ENCODE measurements around the gene DDX20. TPM values are rescaled to one million over a fixed set of nuclear protein-coding genes. Genes with fewer than 3 reads are reported as not detected.

Gene DDX20
- total RNA-seq, 4 donors from 2014 or later, result 22.2 to 32.9 (median 29.2) TPM

- ATAC-seq (no peak), DNase-seq (no peak)
- no peak overlapping the region for H3K27ac ChIP-seq
- H3K4me3 ChIP-seq, result no peak overlapping the region
- no peaks in the 10 kb centered on the region for H3K36me3 ChIP-seq
- TF ChIP-seq POLR2A (IDR thresholded peaks at IDR 0.05), result no peak
- TF ChIP-seq, protein P1, sequence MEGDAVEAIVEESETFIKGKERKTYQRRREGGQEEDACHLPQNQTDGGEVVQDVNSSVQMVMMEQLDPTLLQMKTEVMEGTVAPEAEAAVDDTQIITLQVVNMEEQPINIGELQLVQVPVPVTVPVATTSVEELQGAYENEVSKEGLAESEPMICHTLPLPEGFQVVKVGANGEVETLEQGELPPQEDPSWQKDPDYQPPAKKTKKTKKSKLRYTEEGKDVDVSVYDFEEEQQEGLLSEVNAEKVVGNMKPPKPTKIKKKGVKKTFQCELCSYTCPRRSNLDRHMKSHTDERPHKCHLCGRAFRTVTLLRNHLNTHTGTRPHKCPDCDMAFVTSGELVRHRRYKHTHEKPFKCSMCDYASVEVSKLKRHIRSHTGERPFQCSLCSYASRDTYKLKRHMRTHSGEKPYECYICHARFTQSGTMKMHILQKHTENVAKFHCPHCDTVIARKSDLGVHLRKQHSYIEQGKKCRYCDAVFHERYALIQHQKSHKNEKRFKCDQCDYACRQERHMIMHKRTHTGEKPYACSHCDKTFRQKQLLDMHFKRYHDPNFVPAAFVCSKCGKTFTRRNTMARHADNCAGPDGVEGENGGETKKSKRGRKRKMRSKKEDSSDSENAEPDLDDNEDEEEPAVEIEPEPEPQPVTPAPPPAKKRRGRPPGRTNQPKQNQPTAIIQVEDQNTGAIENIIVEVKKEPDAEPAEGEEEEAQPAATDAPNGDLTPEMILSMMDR (IDR thresholded peaks at IDR 0.05 in 4 of 5, conservative IDR thresholded peaks at IDR 0.05 in 1 of 5), result no peak
- in situ Hi-C loops (cut with MboI; ENCODE audit: low sequenced_read_pairs in 4 of 4) (loop anchor here in 2 of 4 donors (10.0 to 25.0 kb wide), 3 partner anchors 209 to 559 kb away; partner anchors contain the start of genes KCND3 (in 2 of the 2) and CHI3L2 (in 1 of the 2)), intact Hi-C loops (cut with DNase I; ENCODE audit: low total_unique reads) (no loop called here)
- no peaks in the 10 kb centered on the region for H3K27me3 ChIP-seq
- no peaks in the 10 kb centered on the region for H3K9me3 ChIP-seq
- H3K4me1 ChIP-seq, result no peaks in the 10 kb centered on the region
Measured at GRCh38 chr1:111778066-111778465, 22.4 kb downstream of the DDX20 start.

DNA sequence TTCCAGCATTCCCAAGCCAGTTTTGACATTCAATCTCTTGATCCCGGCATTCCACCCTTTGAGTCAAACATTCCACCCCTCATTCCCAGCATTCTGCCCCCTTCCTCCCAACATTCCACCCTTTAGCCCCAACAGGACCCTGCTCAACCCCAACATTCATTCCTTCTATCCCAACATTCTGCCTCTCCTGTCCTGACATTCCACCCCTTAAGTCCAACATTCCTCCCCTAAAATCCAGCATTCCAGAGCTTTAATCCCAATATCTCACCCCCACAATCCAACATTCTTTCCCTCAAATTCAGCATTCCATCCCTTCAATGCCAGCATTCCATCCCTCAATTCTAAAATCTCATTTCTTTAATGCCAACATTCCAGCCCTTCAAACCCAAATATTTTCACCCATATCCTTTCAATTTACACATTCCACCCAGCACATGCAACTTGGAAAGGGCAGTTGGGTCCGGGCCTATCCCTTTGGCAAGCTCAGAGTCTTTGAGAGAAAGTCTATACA lies 22.9 kb downstream of the DDX20 start:
- intact Hi-C loops (cut with DNase I; ENCODE audit: low total_unique reads) (no loop called here), in situ Hi-C loops (cut with MboI; ENCODE audit: low sequenced_read_pairs in 4 of 4) (loop anchor here in 2 of 4 donors (10.0 to 25.0 kb wide), 3 partner anchors 209 to 559 kb away; partner anchors contain the start of genes KCND3 (in 2 of the 2) and CHI3L2 (in 1 of the 2))
- no peak overlapping the region for H3K27ac ChIP-seq
- no peaks in the 10 kb centered on the region for H3K4me1 ChIP-seq
- DNase-seq (no peak), ATAC-seq (no peak)
- H3K27me3 ChIP-seq, result no peaks in the 10 kb centered on the region
- TF ChIP-seq POLR2A (IDR thresholded peaks at IDR 0.05), result no peak
- TF ChIP-seq, protein P1 (IDR thresholded peaks at IDR 0.05 in 4 of 5, conservative IDR thresholded peaks at IDR 0.05 in 1 of 5), result no peak
- no peaks in the 10 kb centered on the region for H3K36me3 ChIP-seq
- no peak overlapping the region for H3K4me3 ChIP-seq
- H3K9me3 ChIP-seq, result no peaks in the 10 kb centered on the region

GRCh38 chr1:111779546-111779945 lies 23.8 kb downstream of the DDX20 start:
- Histone ChIP-seq H3K9me3 (no peaks in the 10 kb centered on the region), H3K27me3 (no peaks in the 10 kb centered on the region), H3K4me3 (no peak overlapping the region), H3K4me1 (no peaks in the 10 kb centered on the region), H3K27ac (no peak overlapping the region), H3K36me3 (no peaks in the 10 kb centered on the region)
- TF ChIP-seq, protein P1 (IDR thresholded peaks at IDR 0.05 in 4 of 5, conservative IDR thresholded peaks at IDR 0.05 in 1 of 5), result no peak
- TF ChIP-seq POLR2A (IDR thresholded peaks at IDR 0.05), result no peak
- in situ Hi-C loops (cut with MboI; ENCODE audit: low sequenced_read_pairs in 4 of 4), result loop anchor here in 2 of 4 donors (10.0 to 25.0 kb wide), 3 partner anchors 208 to 558 kb away; partner anchors contain the start of genes KCND3 (in 2 of the 2) and CHI3L2 (in 1 of the 2)
- intact Hi-C loops (cut with DNase I; ENCODE audit: low total_unique reads), result no loop called here
- ATAC-seq, result no peak
- no peak for DNase-seq

DNA sequence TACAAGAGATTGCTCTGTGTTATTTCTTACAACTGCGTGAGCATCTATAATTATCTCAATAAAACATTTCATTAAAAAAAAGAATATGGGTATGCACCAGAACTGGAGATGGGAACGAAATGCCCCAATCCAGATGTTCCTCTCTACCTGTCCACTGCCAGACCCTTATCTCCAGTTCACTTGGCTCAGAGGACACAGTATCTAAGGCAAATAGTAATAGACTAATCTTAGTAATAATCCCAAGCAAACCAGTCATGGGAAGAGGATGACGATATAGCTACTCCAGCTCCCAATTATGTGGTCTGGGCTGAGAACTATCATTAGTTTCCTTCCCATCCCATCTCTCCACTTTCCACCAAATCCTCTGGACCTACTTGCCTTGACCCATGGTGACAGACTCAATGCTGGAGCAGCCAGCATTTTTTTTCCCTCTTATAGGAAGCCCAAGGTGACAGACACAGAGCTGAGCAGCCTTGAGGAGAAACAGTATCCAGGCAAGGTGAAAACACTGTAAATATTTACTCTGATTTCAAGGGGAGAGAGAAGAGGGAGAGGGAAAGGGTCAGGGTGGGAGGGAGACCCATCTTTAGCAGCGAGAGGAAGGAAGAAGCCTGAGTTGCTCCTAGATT lies 28.7 kb downstream of the DDX20 start:
- H3K9me3 ChIP-seq, result no peaks in the 10 kb centered on the region
- ATAC-seq (no peak), DNase-seq (no peak)
- intact Hi-C loops (cut with DNase I; ENCODE audit: low total_unique reads), result no loop called here
- no peaks in the 10 kb centered on the region for H3K4me1 ChIP-seq
- H3K36me3 ChIP-seq, result no peaks in the 10 kb centered on the region
- no peak overlapping the region for H3K4me3 ChIP-seq
- TF ChIP-seq, protein P1 (IDR thresholded peaks at IDR 0.05 in 4 of 5, conservative IDR thresholded peaks at IDR 0.05 in 1 of 5), result no peak
- TF ChIP-seq POLR2A (IDR thresholded peaks at IDR 0.05), result no peak
- no peaks in the 10 kb centered on the region for H3K27me3 ChIP-seq
- H3K27ac ChIP-seq, result no peak overlapping the region
- in situ Hi-C loops (cut with MboI; ENCODE audit: low sequenced_read_pairs in 4 of 4), result loop anchor here in 2 of 4 donors (25.0 kb wide), 2 partner anchors 203 to 553 kb away; partner anchors contain the start of gene KCND3 (in 2 of the 2)
